AG09319 (cell line): ENCODE results near the gene KDM5B.
"Not testable (repeated sequence)": the region's sequence is repeated elsewhere in the genome, so short reads cannot be mapped to it uniquely, and the experiment has no call there.

ENCODE experiments used
- DNase-seq: peaks from one replicate; pipeline ENCODE4 v3.0.0-alpha.2; 2010; ENCODE audit warnings: low read depth; ENCODE audit errors: extremely low read depth
- TF ChIP-seq, protein P1 (sequence below): IDR thresholded peaks from 2 replicates; pipeline ENCODE4 v1.5.1; 2011; ENCODE audit warnings: low read depth, mild to moderate bottlenecking, inconsistent platforms, low read length, moderate library complexity

The KDM5B gene

DNA sequence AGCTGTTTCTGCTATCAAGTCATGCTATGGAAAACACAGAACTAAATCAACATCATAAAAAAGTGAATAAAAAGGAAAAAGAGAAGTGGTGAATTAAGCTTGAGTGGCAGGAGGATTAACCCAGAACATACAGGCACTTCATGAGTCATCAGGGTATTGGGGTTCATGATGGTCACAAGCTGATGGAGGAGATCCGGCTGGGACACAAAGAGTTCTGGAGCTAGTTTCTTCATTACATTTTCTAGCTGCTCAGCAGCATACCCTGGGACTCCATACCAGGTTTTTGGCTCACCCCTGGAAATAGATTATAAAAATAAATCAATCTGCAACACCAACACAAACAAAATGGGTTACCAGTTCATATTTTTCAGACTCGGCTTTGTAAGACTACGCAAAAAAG lies 55.4 kb downstream of the KDM5B start:
- no peak for DNase-seq
- TF ChIP-seq, protein P1, sequence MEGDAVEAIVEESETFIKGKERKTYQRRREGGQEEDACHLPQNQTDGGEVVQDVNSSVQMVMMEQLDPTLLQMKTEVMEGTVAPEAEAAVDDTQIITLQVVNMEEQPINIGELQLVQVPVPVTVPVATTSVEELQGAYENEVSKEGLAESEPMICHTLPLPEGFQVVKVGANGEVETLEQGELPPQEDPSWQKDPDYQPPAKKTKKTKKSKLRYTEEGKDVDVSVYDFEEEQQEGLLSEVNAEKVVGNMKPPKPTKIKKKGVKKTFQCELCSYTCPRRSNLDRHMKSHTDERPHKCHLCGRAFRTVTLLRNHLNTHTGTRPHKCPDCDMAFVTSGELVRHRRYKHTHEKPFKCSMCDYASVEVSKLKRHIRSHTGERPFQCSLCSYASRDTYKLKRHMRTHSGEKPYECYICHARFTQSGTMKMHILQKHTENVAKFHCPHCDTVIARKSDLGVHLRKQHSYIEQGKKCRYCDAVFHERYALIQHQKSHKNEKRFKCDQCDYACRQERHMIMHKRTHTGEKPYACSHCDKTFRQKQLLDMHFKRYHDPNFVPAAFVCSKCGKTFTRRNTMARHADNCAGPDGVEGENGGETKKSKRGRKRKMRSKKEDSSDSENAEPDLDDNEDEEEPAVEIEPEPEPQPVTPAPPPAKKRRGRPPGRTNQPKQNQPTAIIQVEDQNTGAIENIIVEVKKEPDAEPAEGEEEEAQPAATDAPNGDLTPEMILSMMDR = no peak

DNA sequence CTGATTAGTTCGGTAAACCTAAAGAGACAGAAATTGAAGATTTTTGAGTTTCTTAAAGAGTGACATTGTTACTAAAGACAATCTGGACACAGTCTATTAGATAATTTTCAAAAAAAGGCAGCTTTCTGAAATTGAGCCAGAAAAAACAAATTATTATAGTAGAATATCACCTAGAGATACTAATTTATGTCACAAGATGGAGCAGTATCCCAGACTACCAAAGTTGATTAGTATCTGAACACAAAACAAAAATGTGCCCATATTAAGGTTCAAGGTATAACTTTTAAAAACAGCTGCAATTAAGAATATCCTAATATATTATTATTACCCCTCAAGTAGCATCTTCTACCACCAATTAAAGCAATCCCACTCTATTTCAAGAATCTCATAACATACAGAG lies 57.5 kb downstream of the KDM5B start:
- TF ChIP-seq, protein P1 = no peak
- DNase-seq = no peak

DNA sequence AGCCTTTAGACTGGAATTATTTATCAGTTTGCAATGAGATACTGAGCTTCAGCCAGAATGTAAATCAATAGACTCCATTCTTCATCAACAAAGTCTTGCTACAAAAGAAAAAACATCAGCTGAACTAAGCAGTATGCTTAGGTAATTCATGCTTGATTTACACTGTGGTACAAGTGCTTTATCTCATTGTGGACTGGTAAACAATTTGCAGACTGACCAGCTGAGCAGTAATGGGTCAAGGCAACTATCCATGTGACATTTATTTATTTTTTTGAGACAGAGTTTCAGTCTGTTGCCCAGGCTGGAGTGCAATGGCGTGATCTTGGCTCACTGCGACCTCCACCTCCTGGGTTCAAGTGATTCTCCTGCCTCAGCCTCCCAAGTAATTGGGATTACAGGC lies 58.2 kb downstream of the KDM5B start:
- no peak for DNase-seq
- TF ChIP-seq, protein P1 = no peak

DNA sequence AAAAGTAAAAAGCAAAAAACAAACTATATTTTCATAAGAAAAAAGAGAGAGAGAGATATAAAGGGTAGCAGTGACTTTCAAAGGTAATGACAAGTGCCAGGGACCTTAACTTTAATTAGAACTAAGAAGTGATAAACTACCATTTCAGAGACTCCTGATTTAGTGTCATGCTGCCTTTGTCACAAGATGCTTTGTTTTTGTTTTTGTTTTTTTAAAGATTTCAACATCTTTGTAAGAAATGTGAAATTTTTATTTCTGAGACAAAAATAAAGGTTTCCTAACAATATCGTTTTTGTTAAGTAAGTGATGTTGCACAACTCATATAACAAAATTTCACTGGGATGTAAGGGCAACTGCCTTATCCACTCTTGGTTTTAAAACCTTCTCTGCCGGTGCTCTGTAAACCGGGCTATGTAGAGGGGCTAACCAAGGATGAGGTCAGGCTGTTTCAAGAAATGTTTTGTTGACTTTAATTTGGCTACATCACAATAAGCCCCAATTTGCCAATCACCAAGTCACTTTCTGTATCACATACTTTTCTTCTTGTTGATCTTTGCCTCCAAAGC lies 62.8 kb downstream of the KDM5B start:
- TF ChIP-seq, protein P1 = no peak
- no peak for DNase-seq

DNA sequence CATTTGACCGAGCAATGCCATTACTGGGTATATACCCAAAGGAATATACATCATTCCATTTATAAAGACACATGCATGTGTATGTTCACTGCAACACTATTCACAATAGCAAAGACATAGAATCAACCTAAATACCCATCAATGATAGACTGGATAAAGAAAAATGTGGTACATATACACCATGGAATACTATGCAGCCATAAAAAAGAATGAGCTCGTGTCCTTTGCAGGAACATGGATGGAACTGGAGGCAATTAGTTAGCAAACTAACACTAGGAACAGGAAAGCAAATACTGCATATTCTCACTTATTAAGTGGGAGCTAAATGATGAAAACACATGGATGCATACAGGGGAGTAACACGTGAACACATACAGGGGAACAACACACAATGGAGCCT lies 63.5 kb downstream of the KDM5B start:
- DNase-seq = not testable (repeated sequence)

DNA sequence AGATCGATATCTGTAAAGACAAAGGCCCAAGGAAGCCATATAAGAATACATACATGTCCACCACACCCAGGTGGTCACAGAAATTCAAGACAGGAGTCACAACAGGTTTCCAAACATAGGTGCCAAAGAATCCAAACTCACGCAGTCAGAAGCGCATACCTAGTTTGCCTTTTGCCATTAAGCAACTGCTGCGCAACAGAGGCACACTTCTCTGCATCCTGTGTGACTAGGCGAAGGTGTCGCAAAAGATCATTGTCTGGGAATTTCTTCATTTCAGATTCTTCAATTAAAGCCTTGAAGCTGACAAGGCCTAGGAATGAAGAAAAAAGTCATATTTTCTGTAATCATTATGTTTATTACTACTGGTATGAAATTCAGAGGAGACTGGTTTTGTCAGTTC lies 65.7 kb downstream of the KDM5B start:
- TF ChIP-seq, protein P1 = no peak
- DNase-seq = no peak

DNA sequence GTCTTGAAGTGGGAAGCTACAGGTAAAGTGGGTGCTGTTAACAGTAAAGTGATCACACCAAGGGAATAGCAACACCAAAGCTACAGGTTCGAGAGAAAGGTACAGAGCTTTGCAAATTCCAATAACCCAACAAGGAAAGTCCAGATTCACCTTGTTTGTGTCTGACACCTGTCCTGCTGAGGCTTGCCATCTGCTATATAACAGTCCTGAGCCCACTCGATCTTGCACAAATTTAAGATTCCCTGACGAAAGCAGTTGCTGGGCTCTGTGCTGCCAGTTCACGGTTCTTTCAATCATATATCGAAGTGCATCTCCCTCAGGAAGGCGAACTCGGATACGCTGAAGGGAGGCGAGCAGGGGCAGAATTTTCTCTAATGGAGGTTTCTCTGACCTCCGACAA lies 75.0 kb downstream of the KDM5B start:
- DNase-seq = no peak
- TF ChIP-seq, protein P1 = no peak

DNA sequence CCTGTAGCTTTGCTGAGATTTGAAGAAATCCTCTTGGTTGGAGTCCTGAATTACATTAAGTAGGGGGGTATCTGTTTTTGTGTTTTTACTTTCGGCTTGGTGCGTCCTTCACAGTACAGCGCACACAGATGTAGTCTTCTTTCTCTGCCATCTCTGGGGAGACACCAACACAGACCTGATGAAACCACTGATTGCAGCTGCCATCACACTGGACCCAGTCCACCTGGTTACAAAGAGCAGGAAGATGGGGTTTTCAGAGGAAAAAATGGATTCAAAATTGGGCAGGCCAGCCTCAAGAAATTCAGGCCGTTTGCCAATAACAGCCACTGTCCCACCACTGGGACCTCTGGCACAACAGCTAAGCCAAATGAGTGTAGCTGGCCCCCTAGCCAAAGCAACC lies 79.3 kb downstream of the KDM5B start:
- TF ChIP-seq, protein P1 = no peak
- DNase-seq = no peak
